GM10248 (cell line): ENCODE data around the gene CCDC157.

Source experiments
- CTCF ChIA-PET: fragments of 300-600 bp; sonication (Branson Sonifier 250); formaldehyde crosslinking; extraction: SDS; loops from one replicate; lab custom pipeline; 2021; ENCODE audit warnings: antibody characterized with exemption; lab: Yijun Ruan, JAX
- POLR2A ChIA-PET: fragments of 350-650 bp; sonication (Branson Sonifier 250); formaldehyde crosslinking; extraction: SDS; loops from one replicate; lab custom pipeline; 2020; ENCODE audit warnings: antibody characterized with exemption; lab: Yijun Ruan, JAX
- DNase-seq: peaks from one replicate; pipeline ENCODE4 v3.0.0; 2012; ENCODE audit errors: extremely low spot score
- TF ChIP-seq, protein P1 (sequence below): IDR thresholded peaks from 2 replicates; pipeline ENCODE4 v1.5.1; 2012; ENCODE audit warnings: mild to moderate bottlenecking, low read depth; ENCODE audit errors: extremely low read depth, missing control alignments, control extremely low read depth

CCDC157 gene

DNA sequence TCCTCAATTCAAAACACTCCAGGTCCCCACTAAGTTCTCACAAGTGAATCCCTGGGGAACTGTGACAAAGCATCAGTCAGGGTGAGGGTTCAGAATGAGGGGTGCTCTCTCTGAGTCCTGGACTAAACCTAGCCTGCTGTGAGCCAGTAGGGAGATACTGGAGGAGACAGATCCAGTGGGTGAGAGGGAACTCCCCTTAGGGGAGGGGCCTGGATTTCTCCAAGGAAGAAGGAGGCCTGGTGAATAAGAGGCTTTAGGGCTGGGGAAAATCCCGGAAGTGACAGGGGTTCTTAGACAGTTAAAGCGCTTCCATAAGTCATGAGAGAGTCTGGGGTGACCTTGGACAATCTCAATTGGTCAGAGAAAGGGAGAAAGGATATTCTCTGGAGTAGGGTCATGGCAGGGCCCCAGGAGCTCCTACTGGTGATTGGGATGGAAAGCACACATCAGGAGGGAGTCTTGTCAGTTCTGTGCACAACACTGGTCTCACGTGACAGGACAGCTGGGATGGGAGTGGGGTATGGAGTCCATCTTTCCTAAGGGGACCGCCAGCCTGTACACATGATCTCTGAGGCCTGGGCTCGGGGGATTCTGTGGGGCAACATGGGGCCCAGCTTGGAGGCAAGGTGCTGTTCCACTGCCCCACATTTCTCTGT, 31.6 kb upstream of the CCDC157 start:
- TF ChIP-seq, protein P1, sequence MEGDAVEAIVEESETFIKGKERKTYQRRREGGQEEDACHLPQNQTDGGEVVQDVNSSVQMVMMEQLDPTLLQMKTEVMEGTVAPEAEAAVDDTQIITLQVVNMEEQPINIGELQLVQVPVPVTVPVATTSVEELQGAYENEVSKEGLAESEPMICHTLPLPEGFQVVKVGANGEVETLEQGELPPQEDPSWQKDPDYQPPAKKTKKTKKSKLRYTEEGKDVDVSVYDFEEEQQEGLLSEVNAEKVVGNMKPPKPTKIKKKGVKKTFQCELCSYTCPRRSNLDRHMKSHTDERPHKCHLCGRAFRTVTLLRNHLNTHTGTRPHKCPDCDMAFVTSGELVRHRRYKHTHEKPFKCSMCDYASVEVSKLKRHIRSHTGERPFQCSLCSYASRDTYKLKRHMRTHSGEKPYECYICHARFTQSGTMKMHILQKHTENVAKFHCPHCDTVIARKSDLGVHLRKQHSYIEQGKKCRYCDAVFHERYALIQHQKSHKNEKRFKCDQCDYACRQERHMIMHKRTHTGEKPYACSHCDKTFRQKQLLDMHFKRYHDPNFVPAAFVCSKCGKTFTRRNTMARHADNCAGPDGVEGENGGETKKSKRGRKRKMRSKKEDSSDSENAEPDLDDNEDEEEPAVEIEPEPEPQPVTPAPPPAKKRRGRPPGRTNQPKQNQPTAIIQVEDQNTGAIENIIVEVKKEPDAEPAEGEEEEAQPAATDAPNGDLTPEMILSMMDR, result no peak
- ChIA-PET POLR2A (no interaction called here), CTCF (interaction anchor here (1.0 to 2.2 kb wide), 3 partner anchors 10 to 37 kb away, joined by 6 to 11 read pairs (median 7); partner anchors contain the start of gene CASTOR1)
- no peak for DNase-seq

DNA sequence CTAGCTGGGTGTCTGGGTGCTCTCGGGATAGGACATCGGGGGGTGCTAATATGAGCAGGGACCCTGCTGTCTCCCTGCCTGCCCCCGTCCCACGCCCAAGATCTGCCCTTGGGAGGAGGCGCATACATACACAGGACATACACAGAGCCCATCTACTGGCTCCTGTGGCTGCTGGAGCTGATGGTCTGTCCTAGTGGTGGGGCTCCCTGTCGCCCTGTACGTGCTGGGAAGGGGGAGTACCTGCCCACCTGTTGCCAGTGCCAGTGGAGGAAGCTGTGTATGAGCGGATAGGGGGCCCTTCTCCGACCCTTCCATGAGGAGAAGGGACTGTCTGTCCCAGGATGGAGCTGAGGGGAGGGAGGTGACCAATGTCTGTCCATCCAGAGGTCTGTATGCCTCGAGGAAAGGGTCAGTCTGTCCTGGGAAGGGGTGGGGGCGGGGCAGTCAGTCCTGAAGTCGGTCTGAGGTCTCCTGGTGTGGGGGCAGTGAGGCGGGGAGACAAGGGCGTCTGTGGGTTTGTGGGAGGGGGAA, 31.0 kb upstream of the CCDC157 start:
- TF ChIP-seq, protein P1, result no peak
- DNase-seq, result no peak
- CTCF ChIA-PET, result interaction anchor here (1.6 to 4.8 kb wide), 4 partner anchors 11 to 40 kb away, joined by 4 to 55 read pairs (median 9); partner anchors contain the start of gene CASTOR1
- POLR2A ChIA-PET, result no interaction called here

DNA sequence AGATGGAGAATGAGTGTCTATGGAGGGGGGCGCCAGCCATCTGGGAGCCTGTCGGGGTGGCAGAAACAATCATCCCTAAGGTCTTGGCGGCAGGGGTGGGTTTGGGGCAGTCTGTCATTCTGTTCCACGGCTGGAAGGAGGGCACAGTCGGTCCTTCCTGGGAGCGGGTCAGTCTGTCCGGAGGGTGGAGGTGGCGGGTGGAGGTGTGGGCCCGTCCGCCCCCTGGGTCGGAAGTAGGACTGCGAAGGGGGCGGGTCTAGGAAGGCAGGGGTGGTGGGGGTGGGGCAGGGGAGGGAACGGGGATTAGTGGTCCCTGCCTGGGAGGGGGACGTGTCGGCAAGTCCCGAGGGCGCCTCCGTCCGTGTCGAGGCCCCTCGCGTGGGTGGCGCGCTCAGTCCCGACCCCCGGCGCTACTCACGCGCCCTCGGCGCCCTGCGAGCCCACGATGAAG, 30.5 kb upstream of the CCDC157 start:
- ChIA-PET POLR2A (interaction anchor here (0.9 to 1.5 kb wide), 8 partner anchors 10 to 36 kb away, joined by 3 to 7 read pairs (median 4); partner anchors contain the start of genes CASTOR1, CCDC157 and SF3A1), CTCF (interaction anchor here (0.9 to 4.8 kb wide), 7 partner anchors 12 to 61 kb away, joined by 3 to 55 read pairs (median 4); partner anchors contain the start of genes CASTOR1, RNF215 and SF3A1)
- peak; percentile 51 for DNase-seq
- TF ChIP-seq, protein P1, result no peak

DNA sequence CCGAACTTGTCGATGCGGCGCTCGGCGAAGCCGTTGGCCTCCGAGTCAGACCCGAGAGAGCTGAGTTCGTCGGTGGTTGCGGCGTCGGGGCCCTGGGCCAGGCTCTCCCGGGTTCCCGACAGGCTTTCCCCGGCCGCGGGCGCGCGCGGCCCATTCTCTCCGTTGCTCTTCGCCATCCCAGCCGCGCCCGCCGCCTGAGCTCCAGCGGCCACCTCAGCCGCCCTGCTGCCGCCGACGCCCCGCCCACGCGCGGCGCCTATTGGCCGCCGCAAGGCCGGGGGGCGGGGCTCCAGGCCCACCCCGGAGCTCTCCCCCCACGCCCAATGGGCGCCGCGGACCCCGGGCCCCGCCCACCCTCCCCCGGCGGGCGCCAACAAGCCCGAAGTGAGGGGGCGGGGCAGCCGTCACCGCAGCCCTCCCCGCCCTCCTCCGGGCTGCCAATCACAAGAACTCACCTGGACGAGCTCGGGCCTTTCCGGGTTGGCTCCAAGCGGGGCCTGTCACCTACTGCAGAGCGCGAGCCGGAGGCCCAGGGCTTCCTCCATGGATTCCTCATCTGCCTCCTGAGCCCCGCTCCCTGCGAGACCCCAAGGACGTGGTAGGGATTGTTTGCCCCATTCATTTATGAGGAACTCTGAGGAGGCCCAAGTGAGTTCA, 30.0 kb upstream of the CCDC157 start, which contains the start of gene TBC1D10A:
TSS of gene TBC1D10A (minus strand) at position 236 of the 657 bp plus-strand sequence. CDS start at position 176, 60 bp downstream.
- ChIA-PET POLR2A (interaction anchor here (0.9 to 1.5 kb wide), 8 partner anchors 9 to 37 kb away, joined by 3 to 7 read pairs (median 4); partner anchors contain the start of genes CASTOR1, CCDC157 and SF3A1), CTCF (interaction anchor here (0.8 to 4.8 kb wide), 8 partner anchors 10 to 97 kb away, joined by 3 to 55 read pairs (median 4); partner anchors contain the start of genes CASTOR1, RNF215 and SF3A1)
- DNase-seq, result peak; percentile 100
- TF ChIP-seq, protein P1, result no peak

DNA sequence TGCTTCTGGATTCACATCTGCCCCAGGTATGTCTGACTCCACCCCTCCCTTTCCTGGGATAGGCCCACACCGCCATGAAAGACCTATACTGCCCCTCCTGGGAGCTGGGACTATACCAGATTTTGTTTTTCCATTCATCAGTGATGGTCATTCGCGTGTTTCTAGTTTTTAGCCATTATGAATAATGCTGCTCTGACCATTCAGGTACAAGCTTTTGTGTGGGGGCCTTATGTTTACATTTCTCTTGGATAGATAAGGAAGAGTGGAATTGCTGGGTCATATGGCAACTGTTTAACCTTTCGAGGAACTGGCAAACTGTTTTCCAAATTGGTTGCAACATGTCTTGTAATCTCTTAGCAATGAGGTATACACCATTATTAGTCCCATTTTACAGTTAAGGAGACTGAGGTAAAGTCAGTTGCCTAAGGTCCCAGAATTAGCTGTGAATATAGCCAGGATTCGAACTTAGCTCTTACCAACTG, 28.9 kb upstream of the CCDC157 start:
- POLR2A ChIA-PET, result interaction anchor here (1.5 kb wide), 1 partner anchor 8 kb away, joined by 5 read pairs; no protein-coding TSS in a partner anchor
- CTCF ChIA-PET, result interaction anchor here (1.0 to 4.8 kb wide), 5 partner anchors 10 to 96 kb away, joined by 3 to 55 read pairs (median 3); partner anchors contain the start of gene CASTOR1
- no peak for DNase-seq
- TF ChIP-seq, protein P1, result no peak
